H9 (cell line): ENCODE measurements around the gene MTIF2. TPM values are rescaled to one million over a fixed set of nuclear protein-coding genes. Genes with fewer than 3 reads are reported as not detected.

Source experiments
- DNase-seq: peaks from one replicate; pipeline ENCODE4 v3.0.0-alpha.2; 2017
- H2AFZ ChIP-seq: one replicate; pipeline ENCODE4 v1.6.1; 2013; ENCODE audit warnings: mild to moderate bottlenecking, low read length, control low read depth, moderate library complexity
- H2AK5ac ChIP-seq: 2 replicates; pipeline ENCODE4 v1.6.1; 2013; ENCODE audit warnings: low read length, control low read depth, mixed read lengths; ENCODE audit not compliant: insufficient read length
- H2BK120ac ChIP-seq: one replicate; pipeline ENCODE4 v1.6.1; 2013; ENCODE audit warnings: low read depth, mild to moderate bottlenecking, low read length, control low read depth, inconsistent platforms; ENCODE audit not compliant: poor library complexity, severe bottlenecking
- H2BK12ac ChIP-seq: 2 replicates; pipeline ENCODE4 v1.6.1; 2013; ENCODE audit warnings: low read length, control low read depth, mixed read lengths, low read depth; ENCODE audit not compliant: insufficient read length
- H2BK15ac ChIP-seq: 2 replicates; pipeline ENCODE4 v1.6.1; 2013; ENCODE audit warnings: low read depth, low read length, control low read depth
- H2BK20ac ChIP-seq: one replicate; pipeline ENCODE4 v1.6.1; 2013; ENCODE audit warnings: low read depth, mild to moderate bottlenecking, low read length, control low read depth, inconsistent platforms; ENCODE audit not compliant: poor library complexity, severe bottlenecking
- H2BK5ac ChIP-seq: 2 replicates; pipeline ENCODE4 v1.6.1; 2013; ENCODE audit warnings: low read length, control low read depth, mixed read lengths; ENCODE audit not compliant: insufficient read length
- H3K14ac ChIP-seq: 2 replicates; pipeline ENCODE4 v1.6.1; 2013; ENCODE audit warnings: low read length, control low read depth; ENCODE audit not compliant: insufficient read depth
- H3K18ac ChIP-seq: 2 replicates; pipeline ENCODE4 v1.6.1; 2013; ENCODE audit warnings: low read depth, mild to moderate bottlenecking, mixed read lengths, low read length, control low read depth; ENCODE audit not compliant: insufficient read length
- H3K23ac ChIP-seq: 2 replicates; pipeline ENCODE4 v1.6.1; 2013; ENCODE audit warnings: low read length, control low read depth, mixed read lengths, low read depth; ENCODE audit not compliant: insufficient read length
- H3K23me2 ChIP-seq: 2 replicates; pipeline ENCODE4 v1.6.1; 2013; ENCODE audit warnings: low read depth, mild to moderate bottlenecking, mixed read lengths, low read length, control low read depth; ENCODE audit not compliant: insufficient read length, poor library complexity, severe bottlenecking
- H3K27ac ChIP-seq: 2 replicates; pipeline ENCODE4 v1.5.1; 2013; ENCODE audit warnings: low read length, control low read depth, mixed read lengths, low read depth; ENCODE audit not compliant: insufficient read length
- H3K27me3 ChIP-seq: 2 replicates; pipeline ENCODE4 v1.6.1; 2013; ENCODE audit warnings: low read length, control low read depth, inconsistent platforms; ENCODE audit not compliant: insufficient read depth
- H3K4ac ChIP-seq: 2 replicates; pipeline ENCODE4 v1.6.1; 2013; ENCODE audit warnings: low read depth, mild to moderate bottlenecking, control low read depth, inconsistent platforms, low read length, moderate library complexity
- H3K4me1 ChIP-seq: 2 replicates; pipeline ENCODE4 v1.6.1; 2013; ENCODE audit warnings: low read length, control low read depth, inconsistent platforms; ENCODE audit not compliant: insufficient read depth
- H3K4me2 ChIP-seq: 2 replicates; pipeline ENCODE4 v1.6.1; 2013; ENCODE audit warnings: low read length, control low read depth, mixed read lengths; ENCODE audit not compliant: insufficient read length, insufficient read depth
- H3K56ac ChIP-seq: 2 replicates; pipeline ENCODE4 v1.6.1; 2013; ENCODE audit warnings: low read depth, mild to moderate bottlenecking, mixed read lengths, low read length, control low read depth; ENCODE audit not compliant: insufficient read length
- H3K79me1 ChIP-seq: 2 replicates; pipeline ENCODE4 v1.6.1; 2013; ENCODE audit warnings: low read depth, mild to moderate bottlenecking, moderate library complexity, low read length, control low read depth, inconsistent platforms; ENCODE audit not compliant: insufficient read depth, poor library complexity, severe bottlenecking
- H3K79me2 ChIP-seq: 2 replicates; pipeline ENCODE4 v1.6.1; 2013; ENCODE audit warnings: low read length, control low read depth, inconsistent platforms; ENCODE audit not compliant: insufficient read depth
- H3K9ac ChIP-seq: 2 replicates; pipeline ENCODE4 v1.6.1; 2013; ENCODE audit warnings: low read length, control low read depth, mixed read lengths; ENCODE audit not compliant: insufficient read length; ENCODE audit errors: extremely low read depth
- H3K9me3 ChIP-seq: one replicate; pipeline ENCODE4 v1.6.1; 2013; ENCODE audit warnings: low read depth, low read length, inconsistent platforms; ENCODE audit not compliant: control insufficient read depth
- H3T11ph ChIP-seq: one replicate; pipeline ENCODE4 v1.6.1; 2013; ENCODE audit warnings: mild to moderate bottlenecking, low read length, control low read depth, inconsistent platforms
- H4K20me1 ChIP-seq: one replicate; pipeline ENCODE4 v1.6.1; 2013; ENCODE audit not compliant: control insufficient read depth, insufficient read length, insufficient read depth
- H4K5ac ChIP-seq: 2 replicates; pipeline ENCODE4 v1.6.1; 2013; ENCODE audit warnings: low read depth, mild to moderate bottlenecking, mixed read lengths, low read length, control low read depth; ENCODE audit not compliant: insufficient read length
- H4K8ac ChIP-seq: replicated peaks from 2 replicates; pipeline ENCODE4 v1.6.1; 2013; ENCODE audit warnings: low read length, control low read depth, mixed read lengths, low read depth; ENCODE audit not compliant: insufficient read length
- H4K91ac ChIP-seq: 2 replicates; pipeline ENCODE4 v1.6.1; 2013; ENCODE audit warnings: low read depth, mild to moderate bottlenecking, moderate library complexity, mixed read lengths, low read length, control low read depth; ENCODE audit not compliant: insufficient read length
- H3K27ac Mint-ChIP-seq, 3 experiments: 2 replicates in 2 of 3; 3 replicates in 1 of 3; pipeline ENCODE4 v1.8.0; 2020 to 2021; ENCODE audit warnings: mixed read lengths in 3 of 3, mild to moderate bottlenecking in 1 of 3, moderate library complexity in 1 of 3
- H3K27me3 Mint-ChIP-seq: 2 replicates; pipeline ENCODE4 v1.8.0; 2021; ENCODE audit warnings: low read depth, mild to moderate bottlenecking, moderate library complexity, mixed read lengths
- H3K36me3 Mint-ChIP-seq, 3 experiments: 2 replicates in 2 of 3; 3 replicates in 1 of 3; pipeline ENCODE4 v1.8.0; 2020 to 2021; ENCODE audit warnings: low read depth in 3 of 3, mixed read lengths in 3 of 3; ENCODE audit not compliant: insufficient read depth in 1 of 3
- H3K4me1 Mint-ChIP-seq, 2 experiments: 2 replicates each; pipeline ENCODE4 v1.8.0; 2020; ENCODE audit warnings: mixed read lengths in 2 of 2
- H3K4me3 Mint-ChIP-seq, 2 experiments: 2 replicates in 1 of 2; 3 replicates in 1 of 2; pipeline ENCODE4 v1.8.0; 2020 to 2021; ENCODE audit warnings: mild to moderate bottlenecking in 2 of 2, mixed read lengths in 2 of 2, moderate library complexity in 1 of 2
- H3K9me3 Mint-ChIP-seq, 2 experiments: 2 replicates in 1 of 2; 3 replicates in 1 of 2; pipeline ENCODE4 v1.8.0; 2020; ENCODE audit warnings: mild to moderate bottlenecking in 2 of 2, mixed read lengths in 2 of 2, moderate library complexity in 1 of 2
- CTCF ChIP-seq: fragments of 200-600 bp; sonication (generic); conservative IDR thresholded peaks from 3 replicates; pipeline ENCODE4 v1.8.0; 2021; ENCODE audit warnings: antibody characterized with exemption, mild to moderate bottlenecking
- WGBS: extraction: QIAGEN DNeasy Blood & Tissue Kit; methylation state at CpG from one replicate; pipeline ENCODE4 v1.1.7; 2013; ENCODE audit warnings: missing lambda C conversion rate, low lambda C conversion rate, mixed read lengths; ENCODE audit not compliant: insufficient read length; ENCODE audit errors: extremely low coverage; 5-methylcytosine and 5-hydroxymethylcytosine counted together
- total RNA-seq: library from RNA; stranded (reverse); gene quantifications from 2 replicates; pipeline ENCODE4 v1.2.1, GENCODE V29; 2021

The MTIF2 gene
- total RNA-seq, 1 experiment from 2014 or later: 35.6 TPM

DNA sequence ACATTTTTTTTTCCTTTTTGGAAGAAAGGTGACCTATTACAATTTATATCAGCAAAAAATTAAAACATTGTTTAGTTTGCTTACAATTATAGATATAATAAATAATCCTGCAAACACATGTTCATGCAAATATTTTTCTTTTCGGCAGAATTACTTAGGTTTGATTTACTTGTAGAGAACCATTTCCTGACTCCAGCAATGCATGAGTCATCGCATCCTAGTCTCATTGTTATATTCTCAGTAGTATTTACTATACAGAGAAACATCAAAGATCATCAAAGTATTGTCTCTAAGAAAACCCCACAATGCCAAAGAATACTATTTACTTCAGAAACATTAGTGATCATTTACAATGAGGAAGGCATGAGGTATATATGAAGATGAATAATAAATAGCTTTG lies 40.4 kb upstream of the MTIF2 start:
- peaks cover 14 to 54% (median 48%) of the 10 kb centered on the region in 3 experiments; a peak in 6 of 7 replicates for H3K36me3 Mint-ChIP-seq
- no peak overlapping the region for H3K14ac ChIP-seq
- no peak overlapping the region for H3K4me2 ChIP-seq
- no peaks in the 10 kb centered on the region for H3K27me3 Mint-ChIP-seq
- no peak overlapping the region for H3K27ac Mint-ChIP-seq
- no peak overlapping the region for H3K4ac ChIP-seq
- no peaks in the 10 kb centered on the region for H3K79me1 ChIP-seq
- H3K18ac ChIP-seq: no peak overlapping the region
- no peak overlapping the region for H2AFZ ChIP-seq
- H3K56ac ChIP-seq: no peak overlapping the region
- no peak overlapping the region for H3T11ph ChIP-seq
- no peaks in the 10 kb centered on the region for H3K9me3 Mint-ChIP-seq
- H3K23me2 ChIP-seq: no peaks in the 10 kb centered on the region
- H4K20me1 ChIP-seq: no peaks in the 10 kb centered on the region
- H2AK5ac ChIP-seq: no peak overlapping the region
- H3K4me1 ChIP-seq: no peaks in the 10 kb centered on the region
- no peak for DNase-seq
- no peak overlapping the region for H3K4me3 Mint-ChIP-seq
- no peak for TF ChIP-seq CTCF
- no peak overlapping the region for H4K91ac ChIP-seq
- no peak overlapping the region for H3K27ac ChIP-seq
- no peak overlapping the region for H3K23ac ChIP-seq
- no peak overlapping the region for H3K9ac ChIP-seq
- no peak overlapping the region for H2BK15ac ChIP-seq
- no peaks in the 10 kb centered on the region for H3K4me1 Mint-ChIP-seq
- no peaks in the 10 kb centered on the region for H3K79me2 ChIP-seq
- no peak overlapping the region for H2BK12ac ChIP-seq
- no CpG with 5 or more reads among the region's 2 CpGs for WGBS
- H4K5ac ChIP-seq: no peak overlapping the region
- H2BK5ac ChIP-seq: no peak overlapping the region
- H2BK120ac ChIP-seq: no peak overlapping the region
- H3K9me3 ChIP-seq: no peaks in the 10 kb centered on the region
- no peaks in the 10 kb centered on the region for H3K27me3 ChIP-seq
- H4K8ac ChIP-seq: no peak overlapping the region
- no peak overlapping the region for H2BK20ac ChIP-seq
